ENCODE results near the gene COA3.

Gene COA3

DNA sequence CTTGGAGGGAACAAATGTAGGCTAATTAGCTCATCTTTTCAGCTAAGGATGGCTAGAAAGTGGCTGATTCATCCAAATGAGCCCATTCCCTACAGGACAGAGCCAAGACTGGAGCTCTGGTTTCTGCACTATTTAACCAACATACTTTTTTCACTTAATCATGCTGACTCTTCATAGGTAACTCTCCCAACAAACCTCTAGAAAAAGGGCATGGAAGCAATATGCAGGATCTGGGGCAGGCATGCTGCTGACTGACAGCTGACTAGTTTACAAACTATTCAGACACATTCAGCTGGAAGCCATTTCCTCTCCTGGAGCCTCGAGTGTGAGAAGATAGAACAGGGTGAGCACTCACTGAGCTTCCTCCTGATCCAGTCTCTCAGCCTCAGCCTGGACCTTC lies 19.4 kb upstream of the COA3 start:
- DNase-seq, result no peak

DNA sequence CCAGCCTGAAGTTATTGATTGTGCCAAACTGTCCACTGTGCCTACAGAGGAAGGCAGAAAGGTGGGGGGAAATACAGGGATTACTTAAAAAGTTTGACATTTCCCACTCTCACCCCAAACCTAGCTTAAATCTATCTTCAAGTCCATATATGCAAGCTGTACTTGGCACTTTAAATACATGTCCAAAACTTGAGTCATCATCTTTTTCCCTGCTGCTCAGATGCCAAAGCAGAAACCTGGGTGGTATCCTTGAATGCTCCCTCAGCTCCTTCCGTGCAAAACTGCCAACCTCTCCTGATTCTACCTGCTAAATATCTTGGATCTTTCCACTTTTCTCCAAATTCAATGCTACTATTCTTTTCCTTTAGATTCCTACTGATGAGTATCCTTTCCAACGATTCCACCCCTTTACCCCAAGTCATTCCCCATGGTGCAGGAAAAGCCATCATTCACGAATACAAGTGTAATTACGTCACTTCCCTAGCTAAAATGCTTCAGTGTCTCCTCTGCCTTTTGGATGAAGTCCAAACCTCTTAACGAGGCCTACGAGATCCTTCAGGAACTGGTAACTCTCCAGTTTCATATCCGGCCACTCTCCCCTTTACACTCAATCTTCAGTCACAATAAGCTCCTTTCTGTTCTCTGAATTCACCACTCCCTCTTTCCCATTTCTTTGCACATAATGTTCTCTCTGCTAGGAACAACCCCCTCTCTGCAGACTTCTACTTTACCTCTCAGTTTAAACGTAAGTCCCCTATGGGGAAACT lies 16.3 kb upstream of the COA3 start:
- DNase-seq, result no peak

DNA sequence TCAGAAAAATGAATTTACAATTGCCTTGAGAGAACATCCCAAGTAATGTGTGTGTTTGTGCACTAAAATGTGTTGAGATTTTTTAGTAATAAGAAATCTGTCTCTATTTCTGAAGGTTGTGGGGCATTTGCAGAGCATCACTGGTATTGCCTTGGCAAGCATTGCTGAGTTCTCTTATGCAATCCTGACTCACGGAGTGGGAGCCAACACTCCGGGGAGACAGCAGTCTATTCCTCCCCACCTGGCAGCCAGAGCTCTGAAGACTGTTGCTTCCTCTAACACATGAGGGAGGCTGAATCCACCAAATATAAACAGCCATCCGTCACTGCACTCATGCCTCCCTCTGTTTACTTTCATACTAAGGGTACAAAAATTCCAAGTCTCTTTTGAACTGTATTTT lies 10.7 kb upstream of the COA3 start:
- DNase-seq, result no peak

DNA sequence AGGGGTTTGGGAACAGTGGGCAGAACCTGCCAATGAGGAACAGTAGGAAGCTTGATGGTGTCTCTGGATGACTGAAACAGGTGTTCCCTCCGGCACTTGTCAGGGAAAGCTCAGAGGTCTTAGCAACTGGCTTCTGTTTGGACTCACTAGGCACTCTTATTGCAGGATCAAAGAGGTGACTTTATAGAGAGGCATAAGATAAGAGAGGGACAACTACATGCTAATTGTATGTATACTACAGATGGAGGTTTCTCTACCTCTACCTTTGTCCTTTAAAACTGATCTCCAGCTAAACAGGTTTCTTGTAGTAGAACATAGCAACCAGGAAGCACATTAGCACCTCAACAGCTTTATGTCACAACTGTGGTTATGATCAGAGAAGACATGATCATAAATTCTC lies 7.7 kb upstream of the COA3 start:
- DNase-seq, result no peak

- no peak for DNase-seq
Observed at GRCh38 chr17:42804918-42805367, 6.4 kb upstream of the COA3 start.

DNA sequence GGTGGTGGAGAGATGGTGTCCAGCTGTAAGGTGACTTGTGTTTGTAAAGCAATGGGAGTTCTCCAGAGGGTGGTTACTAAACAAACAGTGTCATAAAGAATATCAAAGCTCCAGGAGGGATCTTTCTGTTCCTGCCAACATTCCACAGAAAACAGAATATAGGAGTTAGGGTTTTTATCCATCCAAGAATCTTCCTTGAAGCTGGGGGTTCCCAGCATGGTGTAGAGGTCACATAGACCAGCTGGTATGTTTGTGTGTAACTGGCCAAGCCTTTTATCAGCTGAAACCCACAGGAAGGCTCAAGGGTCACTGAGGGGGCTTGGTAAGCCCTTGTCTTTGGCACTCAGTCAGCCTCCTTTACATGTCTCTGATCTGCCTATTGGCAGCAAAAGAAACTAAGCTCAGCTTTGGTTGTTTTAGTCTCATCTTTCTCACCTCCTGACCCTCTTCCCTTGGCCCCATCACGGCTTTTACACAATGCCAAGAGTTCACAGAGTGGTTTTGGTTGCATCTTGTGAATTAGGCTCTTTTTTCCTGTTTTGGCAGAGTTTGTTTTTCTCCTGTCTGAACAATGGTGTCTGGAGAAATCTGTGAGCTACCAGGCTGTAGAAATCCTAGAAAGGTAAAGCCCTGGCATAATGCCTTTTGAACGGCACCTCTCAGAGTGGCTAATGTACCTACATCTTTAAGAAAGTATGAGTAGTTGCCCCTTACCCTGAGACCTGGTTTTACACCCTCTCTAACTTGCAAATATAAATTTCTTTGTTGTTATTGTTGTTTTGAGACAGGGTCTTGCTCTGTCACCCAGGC lies 4.8 kb upstream of the COA3 start:
- DNase-seq, result no peak

DNA sequence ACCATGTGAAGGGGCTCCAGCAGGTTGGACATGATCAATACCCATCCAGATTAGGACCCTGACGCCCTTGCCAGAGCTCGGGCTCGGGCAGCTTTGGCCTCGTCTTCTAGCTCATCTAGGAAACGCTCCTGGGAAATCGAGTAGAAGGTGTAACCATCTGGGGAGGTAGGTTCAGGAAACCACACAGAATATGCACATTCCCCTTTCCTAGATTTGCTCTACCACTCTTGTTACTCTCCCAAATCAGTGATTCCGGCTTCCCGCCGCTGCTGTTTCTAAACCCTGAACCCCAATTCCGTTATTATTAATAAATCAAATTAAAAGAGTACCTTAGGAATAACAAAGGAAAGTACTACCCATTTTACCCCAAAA lies 507 bp downstream of the COA3 start:
- DNase-seq, result no peak

- no peak for DNase-seq
Observed at GRCh38 chr17:42797067-42798007, 1.2 kb downstream of the COA3 start.

DNA sequence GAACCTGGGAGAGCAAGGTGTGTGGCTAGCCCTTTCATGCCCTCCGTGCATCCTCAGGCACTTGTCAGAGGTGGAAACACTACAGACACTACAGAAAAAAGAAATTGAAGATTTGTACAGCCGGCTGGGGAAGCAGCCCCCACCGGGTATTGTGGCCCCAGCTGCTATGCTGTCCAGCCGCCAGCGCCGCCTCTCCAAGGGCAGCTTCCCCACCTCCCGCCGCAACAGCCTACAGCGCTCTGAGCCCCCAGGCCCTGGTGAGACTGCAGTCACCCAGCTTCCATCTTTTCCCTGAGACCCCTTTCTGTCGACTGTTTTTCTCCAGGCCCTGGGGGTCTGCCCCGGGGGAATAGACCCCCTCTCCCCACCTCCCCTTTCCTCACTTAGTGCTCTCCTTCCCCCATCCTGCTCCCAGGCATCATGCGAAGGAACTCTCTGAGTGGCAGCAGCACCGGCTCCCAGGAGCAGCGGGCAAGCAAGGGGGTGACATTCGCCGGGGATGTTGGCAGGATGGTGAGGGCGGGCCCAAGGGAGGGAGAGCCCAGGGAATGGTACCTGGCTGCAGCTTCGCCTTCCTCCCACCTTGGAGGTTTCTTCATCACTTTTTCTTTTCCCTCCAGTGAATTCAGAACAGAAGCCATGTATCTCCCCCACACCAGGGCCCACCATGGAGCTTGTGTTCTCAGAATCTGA lies 2.3 kb downstream of the COA3 start:
- DNase-seq, result no peak

DNA sequence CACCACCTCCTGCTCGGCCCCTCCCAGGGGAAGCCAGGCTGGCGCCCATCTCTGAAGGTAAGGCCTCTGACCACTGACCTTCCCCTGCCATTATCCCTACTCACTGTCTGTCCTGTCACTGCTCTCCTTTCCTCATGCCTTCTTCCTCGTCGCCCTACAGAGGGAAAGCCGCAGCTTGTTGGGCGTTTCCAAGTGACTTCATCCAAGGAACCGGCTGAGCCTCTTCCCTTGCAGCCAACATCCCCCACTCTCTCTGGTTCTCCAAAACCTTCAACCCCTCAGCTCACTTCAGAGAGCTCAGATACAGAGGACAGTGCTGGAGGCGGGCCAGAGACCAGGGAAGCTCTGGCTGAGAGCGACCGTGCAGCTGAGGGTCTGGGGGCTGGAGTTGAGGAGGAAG lies 3.0 kb downstream of the COA3 start:
- no peak for DNase-seq

GRCh38 chr17:42795061-42795460 lies 3.4 kb downstream of the COA3 start:
- no peak for DNase-seq

DNA sequence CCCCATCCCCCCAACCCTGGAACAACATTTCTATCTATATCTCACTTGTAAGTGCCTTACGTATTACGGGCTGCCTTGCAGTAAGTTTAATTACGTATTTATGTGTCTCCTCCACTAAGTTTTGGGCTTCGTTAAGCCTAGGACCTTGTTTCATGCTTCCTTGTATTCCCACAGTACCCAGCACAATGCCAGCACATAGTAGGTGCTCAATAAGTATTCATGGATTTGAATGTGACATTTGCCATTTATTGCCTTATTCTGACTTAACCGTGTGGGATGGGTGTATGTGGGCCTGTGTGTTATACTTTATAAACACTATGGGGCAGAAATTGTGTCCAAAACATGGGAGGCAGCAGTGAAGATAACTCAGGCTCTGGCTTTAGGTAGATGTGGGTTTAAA lies 6.0 kb downstream of the COA3 start:
- no peak for DNase-seq

DNA sequence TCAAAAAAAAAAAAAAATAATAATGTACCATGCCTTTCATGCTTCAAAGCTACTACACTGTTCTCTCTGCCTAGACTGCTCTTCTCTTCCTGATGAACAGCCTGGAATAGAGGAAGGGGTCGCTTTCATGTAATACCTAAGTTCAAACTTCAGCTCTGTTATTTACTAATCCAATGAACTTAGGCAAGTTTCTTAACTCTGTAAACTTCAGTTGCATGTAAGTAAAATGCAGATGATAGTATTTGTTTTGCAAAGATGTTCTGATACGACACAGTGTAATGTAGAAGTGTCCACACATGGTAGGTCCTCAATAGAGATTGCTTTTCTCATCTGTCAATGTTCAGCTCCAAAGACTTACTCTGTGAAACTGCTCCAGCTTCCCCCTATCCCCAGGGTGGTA lies 6.6 kb downstream of the COA3 start:
- no peak for DNase-seq

GRCh38 chr17:42787266-42787665 lies 11.2 kb downstream of the COA3 start:
- DNase-seq, result no peak

DNA sequence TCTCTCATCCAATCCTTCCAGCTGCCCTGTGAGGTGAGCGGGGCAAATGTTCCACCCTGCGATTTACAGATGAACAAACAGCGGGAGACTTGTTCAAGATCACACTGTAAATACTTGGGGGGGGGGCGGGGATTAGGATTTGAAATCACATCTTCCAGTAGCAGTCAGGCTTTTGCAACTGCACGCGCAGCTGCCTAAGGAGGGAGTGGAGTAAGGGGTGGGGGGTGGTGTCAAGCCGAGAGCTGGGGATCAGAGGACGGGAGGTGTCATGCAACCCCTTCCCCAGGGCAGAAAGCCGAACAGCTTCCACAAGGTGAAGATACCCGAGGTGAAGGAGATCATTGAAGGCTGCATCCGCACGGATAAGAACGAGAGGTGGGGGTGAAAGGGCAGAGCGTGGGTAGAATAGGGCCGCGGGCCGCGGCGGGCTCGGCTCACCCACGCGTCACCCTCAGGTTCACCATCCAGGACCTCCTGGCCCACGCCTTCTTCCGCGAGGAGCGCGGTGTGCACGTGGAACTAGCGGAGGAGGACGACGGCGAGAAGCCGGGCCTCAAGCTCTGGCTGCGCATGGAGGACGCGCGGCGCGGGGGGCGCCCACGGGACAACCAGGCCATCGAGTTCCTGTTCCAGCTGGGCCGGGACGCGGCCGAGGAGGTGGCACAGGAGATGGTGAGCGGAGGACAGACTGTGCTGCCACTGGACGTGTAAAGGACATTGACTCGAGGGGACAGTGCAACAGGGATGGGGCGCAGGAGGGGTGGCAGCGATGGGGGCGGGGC lies 13.5 kb downstream of the COA3 start:
- DNase-seq, result no peak

- DNase-seq, result no peak
Observed at GRCh38 chr17:42784409-42784808, 14.1 kb downstream of the COA3 start.

GRCh38 chr17:42783791-42784138 lies 14.7 kb downstream of the COA3 start:
- DNase-seq, result no peak

DNA sequence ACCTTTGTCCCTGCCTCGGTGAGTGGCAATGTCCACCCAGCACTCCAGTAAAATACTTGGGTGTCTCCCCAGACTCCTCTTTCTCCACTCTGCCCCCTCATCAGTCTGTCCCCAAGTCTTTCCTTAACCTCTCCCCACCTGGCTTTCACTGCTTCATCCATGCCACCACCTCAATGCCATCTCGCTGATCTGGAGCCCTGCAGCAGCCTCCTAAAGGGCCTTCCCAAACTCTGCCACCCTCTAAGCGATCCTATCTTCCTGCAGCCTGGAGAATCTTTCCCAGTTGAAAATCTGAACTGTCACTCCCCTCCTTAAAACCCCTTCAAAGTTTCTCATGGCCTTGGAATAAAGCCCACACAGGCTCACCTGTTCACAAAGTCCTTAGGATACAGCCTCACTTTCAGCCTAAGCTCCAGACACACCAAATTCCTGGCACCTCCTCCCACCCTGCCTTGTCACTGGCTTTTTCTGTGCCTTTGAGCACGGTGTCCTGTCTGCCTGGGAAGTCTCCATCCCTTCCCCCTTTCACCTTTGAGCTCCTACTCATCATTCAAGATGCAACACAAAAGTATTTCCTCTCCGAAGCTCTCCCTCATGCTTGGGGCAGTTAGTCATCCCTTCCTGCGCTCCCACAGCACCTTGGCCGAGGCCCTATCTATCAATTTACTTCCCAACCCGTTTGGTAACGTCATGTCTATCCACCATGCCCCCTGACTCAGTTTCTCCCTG lies 15.3 kb downstream of the COA3 start:
- no peak for DNase-seq

DNA sequence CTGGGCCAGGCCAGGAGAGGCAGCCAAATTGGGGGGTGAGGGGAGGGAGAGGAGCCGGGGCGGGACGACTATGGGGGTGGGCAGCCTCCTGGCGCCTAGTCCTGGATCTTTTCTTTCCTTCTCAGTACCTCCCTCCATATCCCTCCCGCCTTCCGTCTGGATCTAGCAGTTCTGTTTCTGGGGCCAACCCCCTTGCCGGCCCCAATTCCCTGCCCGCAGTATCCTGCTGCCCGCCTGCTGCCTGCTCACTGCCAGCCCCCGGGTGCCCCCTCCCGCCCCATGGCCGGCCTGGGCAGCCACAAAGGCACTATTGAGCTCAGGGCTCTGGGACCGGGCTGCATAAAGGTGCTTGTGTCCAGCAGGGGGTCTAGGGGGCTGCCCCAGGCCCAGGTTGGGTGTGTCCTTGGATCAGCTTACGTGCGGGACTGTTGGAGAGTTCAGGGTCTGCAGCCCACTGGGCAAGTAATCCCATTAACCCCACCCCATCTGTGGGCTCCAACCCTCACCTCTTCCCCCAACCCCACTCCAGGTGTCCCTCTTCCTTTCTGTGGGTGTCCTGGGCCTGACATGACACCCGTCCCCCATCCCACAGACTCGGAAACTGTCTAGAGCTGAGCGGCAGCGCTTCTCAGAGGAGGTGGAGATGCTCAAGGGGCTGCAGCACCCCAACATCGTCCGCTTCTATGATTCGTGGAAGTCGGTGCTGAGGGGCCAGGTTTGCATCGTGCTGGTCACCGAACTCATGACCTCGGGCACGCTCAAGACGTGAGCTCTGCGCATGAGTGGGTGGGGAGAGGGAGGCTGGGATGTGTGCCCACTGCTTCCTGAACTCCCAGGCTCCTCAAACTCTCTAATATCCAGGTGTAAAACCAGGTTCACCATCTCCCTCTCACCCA lies 16.1 kb downstream of the COA3 start:
- DNase-seq, result no peak

- no peak for DNase-seq
Observed at GRCh38 chr17:42781639-42782165, 16.8 kb downstream of the COA3 start.

Data from NCI-H1092 treated with DMSO at 0.1 percent for 48 hours (cell line).